ENCODE data around the gene ENTPD2.
"Not testable (repeated sequence)": the region's sequence is repeated elsewhere in the genome, so short reads cannot be mapped to it uniquely, and the experiment has no call there.

The ENTPD2 gene

DNA sequence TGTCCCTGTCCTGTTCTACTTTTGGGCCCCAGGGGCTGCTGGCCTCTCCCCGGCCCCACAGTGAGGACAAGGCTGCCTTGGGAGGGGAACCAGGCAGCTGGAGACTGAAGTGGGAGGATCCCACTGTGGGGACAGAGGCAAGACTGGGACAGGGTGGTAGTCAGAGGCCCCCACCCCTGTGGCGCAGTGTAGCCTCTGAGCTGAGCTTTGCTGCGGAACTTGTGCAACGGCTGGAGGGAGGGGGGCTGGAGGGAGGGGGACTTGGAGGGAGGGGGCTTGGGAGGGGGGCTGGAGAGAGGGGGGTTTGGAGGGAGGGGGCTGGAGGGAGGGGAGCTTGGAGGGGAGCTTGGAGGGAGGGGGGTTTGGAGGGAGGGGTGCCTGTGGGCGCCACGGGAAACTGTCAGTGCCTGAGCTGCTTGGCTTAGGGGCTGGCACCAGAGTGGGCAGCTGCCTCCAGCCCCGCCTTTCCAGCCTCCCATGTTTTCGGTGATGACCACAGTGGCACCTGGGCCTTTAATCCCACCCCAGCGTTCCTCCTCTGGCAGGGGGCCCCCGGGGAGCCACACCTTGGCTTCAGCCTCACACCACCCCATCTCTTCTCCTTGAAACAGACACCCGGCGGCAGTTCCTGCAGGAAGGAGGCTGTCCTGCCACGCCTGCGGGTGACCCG lies 19.7 kb downstream of the ENTPD2 start (continued):
- TF ChIP-seq ZNF248 (tag by site-specific recombination; IDR thresholded peaks at IDR 0.05) (no peak), ZFHX2 (tag by site-specific recombination; conservative IDR thresholded peaks at IDR 0.05) (0 out of 2 replicates have a peak, but pooled peaks have one; percentile 6), ZNF391 (tag by site-specific recombination; IDR thresholded peaks at IDR 0.05; ENCODE audit: borderline replicate concordance, low read depth) (no peak), ZNF473 (tag by site-specific recombination; IDR thresholded peaks at IDR 0.05) (no peak), SP2 (tag by site-specific recombination; IDR thresholded peaks at IDR 0.05) (peak; percentile 26; the same call in 1 of the 2 replicates), ZFP41 (tag by site-specific recombination; IDR thresholded peaks at IDR 0.05; ENCODE audit: borderline replicate concordance) (no peak), SCRT1 (tag by site-specific recombination; IDR thresholded peaks at IDR 0.05; ENCODE audit: borderline replicate concordance) (no peak)

DNA sequence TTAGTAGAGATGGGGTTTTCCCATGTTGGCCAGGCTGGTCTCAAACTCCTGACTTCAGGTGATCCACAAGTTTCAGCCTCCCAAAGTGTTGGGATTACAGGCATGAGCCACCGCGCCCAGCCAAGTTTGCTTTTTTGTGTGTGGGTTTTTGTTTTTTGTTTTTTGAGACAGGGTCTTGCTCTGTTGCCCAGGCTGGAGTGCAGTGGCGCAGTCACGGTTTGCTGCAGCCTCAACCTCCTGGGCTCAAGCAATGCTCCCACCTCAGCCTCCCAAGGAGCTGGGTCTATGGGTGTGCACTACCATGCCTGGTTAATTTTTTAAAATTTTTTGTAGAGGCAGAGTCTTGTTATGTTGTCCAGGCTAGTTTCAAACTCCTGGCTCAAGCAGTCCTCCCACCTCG lies 20.4 kb downstream of the ENTPD2 start:
- CTCF ChIA-PET = interaction anchor here (2.2 to 5.3 kb wide), 4 partner anchors 8 to 191 kb away, joined by 12 to 119 read pairs (median 34); partner anchors contain the start of genes AJM1, C8G and FBXW5

DNA sequence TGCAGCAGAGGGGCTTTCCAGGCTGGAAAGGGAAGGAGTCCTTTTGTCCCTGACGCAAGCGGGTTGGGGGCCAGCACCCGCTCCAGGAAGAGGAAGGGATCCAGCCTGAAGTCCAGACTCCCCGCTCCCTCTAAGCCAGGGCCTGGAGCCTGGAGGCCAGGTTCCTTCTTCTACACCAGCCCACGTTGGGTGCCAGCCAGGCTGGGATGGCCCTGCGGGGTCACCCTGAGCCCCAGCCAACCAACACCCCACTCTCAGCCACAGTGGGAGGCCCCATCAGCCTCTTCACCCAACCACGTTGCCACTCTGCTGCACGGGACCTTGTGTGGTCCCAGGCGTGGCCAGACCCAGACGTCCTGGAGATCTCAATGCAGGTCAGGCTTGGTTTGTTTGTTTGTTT lies 21.0 kb downstream of the ENTPD2 start:
- Histone ChIP-seq H3K36me3 (ENCODE audit: control insufficient read depth in 2 of 2, insufficient read depth in 1 of 2, low read length in 2 of 2) (peaks cover 0 to 6% of the 10 kb centered on the region in 2 experiments; a peak in 1 of 3 replicates), H3K4me3 (ENCODE audit: low read depth, low read length) (no peak overlapping the region), H3K9me3 (ENCODE audit: control insufficient read depth, insufficient read depth, low read depth, low read length) (no peaks in the 10 kb centered on the region), H3K27ac (ENCODE audit: extremely low read depth, low read depth, low read length) (no peak overlapping the region), H3K4me1 (ENCODE audit: control insufficient read depth, insufficient read depth, low read length) (no peaks in the 10 kb centered on the region)
- CTCF ChIA-PET = interaction anchor here (0.9 to 5.3 kb wide), 3 partner anchors 12 to 86 kb away, joined by 3 to 119 read pairs (median 23); partner anchors contain the start of genes C8G, FBXW5 and NPDC1
- POLR2A ChIA-PET = interaction anchor here (1.1 kb wide), 1 partner anchor 10 kb away, joined by 3 read pairs; no protein-coding TSS in a partner anchor
- TF ChIP-seq SP2 (tag by site-specific recombination; IDR thresholded peaks at IDR 0.05) = peak; percentile 36
- TF ChIP-seq ZNF23 (tag by site-specific recombination; IDR thresholded peaks at IDR 0.05; ENCODE audit: borderline replicate concordance) = no peak
- TF ChIP-seq ZNF600 (tag by site-specific recombination; IDR thresholded peaks at IDR 0.05) = peak; percentile 48; the same call in 1 of the 2 replicates

More for the DNA sequence above, 20.4 kb downstream of the ENTPD2 start:
- H3K4me1 ChIP-seq (ENCODE audit: control insufficient read depth, insufficient read depth, low read length); POLR2A ChIA-PET; H3K4me3 ChIP-seq (ENCODE audit: low read depth, low read length); H3K27ac ChIP-seq (ENCODE audit: extremely low read depth, low read depth, low read length); H3K36me3 ChIP-seq (ENCODE audit: control insufficient read depth in 2 of 2, insufficient read depth in 1 of 2, low read length in 2 of 2); H3K9me3 ChIP-seq (ENCODE audit: control insufficient read depth, insufficient read depth, low read depth, low read length): not testable (repeated sequence)
- peak; percentile 97 for TF ChIP-seq ZNF121 (tag by site-specific recombination; IDR thresholded peaks at IDR 0.05)

DNA sequence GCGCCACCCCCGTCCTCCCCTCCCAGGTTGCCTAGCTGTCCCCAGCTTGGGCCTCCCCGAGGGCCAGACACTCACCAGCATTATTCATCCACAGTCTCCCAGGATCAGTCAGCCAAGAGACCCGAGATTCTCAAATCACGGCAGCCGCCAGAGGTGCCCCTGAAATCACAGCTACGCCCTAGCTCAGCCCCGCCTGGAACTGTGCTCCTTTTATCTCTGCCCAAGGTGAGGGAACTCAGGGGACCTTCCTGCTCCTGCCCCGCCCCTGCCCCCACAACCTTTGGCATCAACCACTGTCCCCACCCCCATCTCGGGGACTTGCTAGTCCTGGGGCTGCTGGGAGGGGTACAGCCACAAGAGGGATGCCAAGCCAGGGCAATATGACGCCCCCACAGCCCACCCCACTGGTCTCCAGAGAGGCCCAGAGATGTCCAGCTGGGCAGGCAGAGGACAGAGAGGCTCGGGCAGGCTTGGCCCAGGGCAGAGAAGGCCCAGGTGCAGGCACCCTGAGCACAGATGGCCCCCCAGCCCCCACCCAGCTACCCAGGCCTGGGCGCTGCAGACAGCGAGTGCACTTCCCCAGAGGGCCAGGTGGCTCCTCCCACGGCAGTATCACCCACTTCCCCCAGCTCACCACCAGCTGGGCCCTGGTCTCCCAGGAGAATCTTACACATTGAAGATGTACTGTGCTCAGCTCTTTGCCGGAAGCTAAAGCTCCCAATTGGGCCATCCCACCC lies 21.8 kb downstream of the ENTPD2 start, which contains the start of gene FUT7:
Gene FUT7 (minus strand): TSS at position 185 of the 737 bp plus-strand sequence. CDS start 97 bp downstream, at position 88.
- no peaks in the 10 kb centered on the region for H3K9me3 ChIP-seq (ENCODE audit: control insufficient read depth, insufficient read depth, low read depth, low read length)
- peaks cover 2% of the 10 kb centered on the region; the same call in 1 of the 2 replicates for H3K4me1 ChIP-seq (ENCODE audit: control insufficient read depth, insufficient read depth, low read length)
- ChIA-PET CTCF (interaction anchor here (0.5 to 4.8 kb wide), 7 partner anchors 9 to 244 kb away, joined by 3 to 38 read pairs (median 4); partner anchors contain the start of genes CLIC3, NPDC1 and TMEM141), POLR2A (interaction anchor here (0.7 to 1.1 kb wide), 3 partner anchors 10 to 209 kb away, joined by 3 to 4 read pairs (median 3); partner anchors contain the start of gene TUBB4B)
- peaks cover 0 to under 1% of the 10 kb centered on the region in 2 experiments; a peak in 1 of 3 replicates for H3K36me3 ChIP-seq (ENCODE audit: control insufficient read depth in 2 of 2, insufficient read depth in 1 of 2, low read length in 2 of 2)
- H3K27ac ChIP-seq (ENCODE audit: extremely low read depth, low read depth, low read length) = no peak within 1 kb of the TSS
- peak; percentile 28; the same call in 1 of the 2 replicates for TF ChIP-seq GLIS1 (tag by site-specific recombination; IDR thresholded peaks at IDR 0.05)
- TF ChIP-seq, protein P1, sequence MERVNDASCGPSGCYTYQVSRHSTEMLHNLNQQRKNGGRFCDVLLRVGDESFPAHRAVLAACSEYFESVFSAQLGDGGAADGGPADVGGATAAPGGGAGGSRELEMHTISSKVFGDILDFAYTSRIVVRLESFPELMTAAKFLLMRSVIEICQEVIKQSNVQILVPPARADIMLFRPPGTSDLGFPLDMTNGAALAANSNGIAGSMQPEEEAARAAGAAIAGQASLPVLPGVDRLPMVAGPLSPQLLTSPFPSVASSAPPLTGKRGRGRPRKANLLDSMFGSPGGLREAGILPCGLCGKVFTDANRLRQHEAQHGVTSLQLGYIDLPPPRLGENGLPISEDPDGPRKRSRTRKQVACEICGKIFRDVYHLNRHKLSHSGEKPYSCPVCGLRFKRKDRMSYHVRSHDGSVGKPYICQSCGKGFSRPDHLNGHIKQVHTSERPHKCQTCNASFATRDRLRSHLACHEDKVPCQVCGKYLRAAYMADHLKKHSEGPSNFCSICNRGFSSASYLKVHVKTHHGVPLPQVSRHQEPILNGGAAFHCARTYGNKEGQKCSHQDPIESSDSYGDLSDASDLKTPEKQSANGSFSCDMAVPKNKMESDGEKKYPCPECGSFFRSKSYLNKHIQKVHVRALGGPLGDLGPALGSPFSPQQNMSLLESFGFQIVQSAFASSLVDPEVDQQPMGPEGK (tag by site-specific recombination; IDR thresholded peaks at IDR 0.05) = peak; percentile 24; the same call in 1 of the 2 replicates
- no peak for TF ChIP-seq ZNF169 (tag by site-specific recombination; IDR thresholded peaks at IDR 0.05)
- no peak within 1 kb of the TSS for H3K4me3 ChIP-seq (ENCODE audit: low read depth, low read length)
